Measurements from ENCODE around the gene NOTO. TPM values are rescaled to one million over a fixed set of nuclear protein-coding genes. Genes with fewer than 3 reads are reported as not detected.
"Not testable (repeated sequence)": the region's sequence is repeated elsewhere in the genome, so short reads cannot be mapped to it uniquely, and the experiment has no call there.

Gene NOTO
- total RNA-seq, 1 donor from 2014 or later = not detected

DNA sequence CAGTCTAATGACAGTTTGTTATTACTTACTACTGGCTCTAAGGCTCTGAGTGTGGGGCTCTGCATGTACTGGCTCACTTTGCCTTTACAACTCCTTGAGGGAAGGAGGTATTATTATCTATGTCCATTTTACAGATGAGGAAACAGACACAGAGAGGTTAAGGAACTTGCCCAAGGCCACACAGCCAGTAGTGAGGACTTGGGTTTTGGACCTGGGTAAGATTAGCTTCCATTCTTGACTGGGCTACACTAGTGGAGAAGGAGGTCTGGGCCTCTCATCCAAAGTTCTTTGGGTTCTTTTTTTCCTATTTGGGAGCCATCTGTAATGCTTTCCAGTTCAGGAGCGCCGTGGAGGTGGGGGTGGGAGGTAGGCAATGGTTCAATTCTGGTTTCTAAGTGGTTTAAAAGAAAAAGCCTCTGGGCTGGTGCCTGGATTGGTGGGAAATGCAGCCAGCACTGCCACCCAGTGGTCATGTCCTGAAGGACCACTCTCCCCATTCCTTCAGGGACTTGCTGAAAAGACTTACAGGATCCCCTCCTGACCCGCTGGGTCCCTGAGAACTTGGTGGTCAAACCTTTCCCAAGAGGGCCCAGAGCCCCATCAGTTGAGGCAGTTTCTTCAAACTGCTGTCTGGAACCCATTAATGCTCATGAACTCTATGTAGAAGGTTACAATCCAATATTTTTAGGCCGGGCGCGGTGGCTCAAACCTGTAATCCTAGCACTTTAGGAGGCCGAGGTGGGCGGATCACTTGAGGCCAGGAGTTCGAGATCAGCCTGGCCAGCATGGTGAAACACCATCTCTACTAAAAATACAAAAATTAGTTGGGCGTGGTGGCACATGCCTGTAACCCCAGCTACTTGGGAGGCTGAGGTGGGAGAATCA lies 38.6 kb upstream of the NOTO start:
- no peak for TF ChIP-seq EZH2phosphoT487 (IDR thresholded peaks at IDR 0.05)
- no peak for TF ChIP-seq EZH2 (IDR thresholded peaks at IDR 0.05)
- TF ChIP-seq, protein P1, sequence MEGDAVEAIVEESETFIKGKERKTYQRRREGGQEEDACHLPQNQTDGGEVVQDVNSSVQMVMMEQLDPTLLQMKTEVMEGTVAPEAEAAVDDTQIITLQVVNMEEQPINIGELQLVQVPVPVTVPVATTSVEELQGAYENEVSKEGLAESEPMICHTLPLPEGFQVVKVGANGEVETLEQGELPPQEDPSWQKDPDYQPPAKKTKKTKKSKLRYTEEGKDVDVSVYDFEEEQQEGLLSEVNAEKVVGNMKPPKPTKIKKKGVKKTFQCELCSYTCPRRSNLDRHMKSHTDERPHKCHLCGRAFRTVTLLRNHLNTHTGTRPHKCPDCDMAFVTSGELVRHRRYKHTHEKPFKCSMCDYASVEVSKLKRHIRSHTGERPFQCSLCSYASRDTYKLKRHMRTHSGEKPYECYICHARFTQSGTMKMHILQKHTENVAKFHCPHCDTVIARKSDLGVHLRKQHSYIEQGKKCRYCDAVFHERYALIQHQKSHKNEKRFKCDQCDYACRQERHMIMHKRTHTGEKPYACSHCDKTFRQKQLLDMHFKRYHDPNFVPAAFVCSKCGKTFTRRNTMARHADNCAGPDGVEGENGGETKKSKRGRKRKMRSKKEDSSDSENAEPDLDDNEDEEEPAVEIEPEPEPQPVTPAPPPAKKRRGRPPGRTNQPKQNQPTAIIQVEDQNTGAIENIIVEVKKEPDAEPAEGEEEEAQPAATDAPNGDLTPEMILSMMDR (IDR thresholded peaks at IDR 0.05) = peak; percentile 90
- peaks cover 2% of the 10 kb centered on the region for H3K27me3 Mint-ChIP-seq (ENCODE audit: insufficient read depth, low read depth)
- DNase-seq (ENCODE audit: low spot score) = peak; percentile 81
- H4K20me1 ChIP-seq (ENCODE audit: low read depth) = no peaks in the 10 kb centered on the region
- no peaks in the 10 kb centered on the region for H3K4me1 ChIP-seq
- no peaks in the 10 kb centered on the region for H3K9me3 Mint-ChIP-seq
- H3K4me3 ChIP-seq = no peak overlapping the region
- H3K36me3 ChIP-seq = no peaks in the 10 kb centered on the region
- H3K79me2 ChIP-seq (ENCODE audit: low read depth) = no peaks in the 10 kb centered on the region
- no peak overlapping the region for H3K9ac ChIP-seq
- H3K27ac ChIP-seq = no peak overlapping the region
- no peaks in the 10 kb centered on the region for H3K9me3 ChIP-seq (ENCODE audit: low read depth)
- no peaks in the 10 kb centered on the region for H3F3A ChIP-seq (ENCODE audit: low read depth)
- no peaks in the 10 kb centered on the region for H3K36me3 Mint-ChIP-seq
- H3K27me3 ChIP-seq = peaks cover 2% of the 10 kb centered on the region
- peak overlapping the region; percentile 37 for H3K27ac Mint-ChIP-seq
- H3K4me2 ChIP-seq = no peak overlapping the region
- no peak overlapping the region for H3K4me3 Mint-ChIP-seq
- H3K4me1 Mint-ChIP-seq = peaks cover 2% of the 10 kb centered on the region
- no peak overlapping the region for H2AFZ ChIP-seq (replicated peaks)

DNA sequence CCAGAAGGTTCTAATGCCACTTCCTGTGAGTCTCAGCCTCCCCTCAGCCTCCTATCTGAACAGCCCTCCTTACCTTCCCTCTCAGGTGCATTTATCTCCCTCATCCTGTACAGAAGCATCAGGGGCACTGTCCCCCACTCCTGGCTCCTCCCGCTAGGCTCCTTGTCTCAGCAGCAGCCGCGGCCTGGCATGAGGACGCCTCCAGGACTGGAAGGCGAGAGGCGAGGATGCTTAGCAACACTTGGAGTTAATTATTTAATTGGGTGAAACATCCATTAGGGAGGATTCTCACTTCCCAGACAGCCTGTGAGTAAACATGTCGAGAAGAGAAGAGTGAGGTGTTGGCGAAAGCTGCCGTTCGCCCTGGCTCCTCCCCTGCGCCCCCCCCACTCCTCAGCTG lies 36.4 kb upstream of the NOTO start:
- not testable (repeated sequence) for H4K20me1 ChIP-seq (ENCODE audit: low read depth); H3F3A ChIP-seq (ENCODE audit: low read depth); H3K4me1 ChIP-seq; H3K4me3 Mint-ChIP-seq; H3K27ac Mint-ChIP-seq; H3K4me1 Mint-ChIP-seq; H3K9me3 ChIP-seq (ENCODE audit: low read depth); DNase-seq (ENCODE audit: low spot score); H3K9ac ChIP-seq; H3K9me3 Mint-ChIP-seq; H2AFZ ChIP-seq (replicated peaks); H3K36me3 ChIP-seq; H3K4me3 ChIP-seq; H3K27me3 Mint-ChIP-seq (ENCODE audit: insufficient read depth, low read depth); H3K27ac ChIP-seq; H3K79me2 ChIP-seq (ENCODE audit: low read depth); H3K4me2 ChIP-seq; H3K27me3 ChIP-seq; H3K36me3 Mint-ChIP-seq

GRCh38 chr2:73166813-73167212 lies 35.6 kb upstream of the NOTO start:
- not testable (repeated sequence) for H3K9me3 Mint-ChIP-seq; H3K4me1 ChIP-seq; DNase-seq (ENCODE audit: low spot score); H3K9ac ChIP-seq; H2AFZ ChIP-seq (replicated peaks); H4K20me1 ChIP-seq (ENCODE audit: low read depth); H3K36me3 ChIP-seq; H3K4me1 Mint-ChIP-seq; H3K36me3 Mint-ChIP-seq; H3K9me3 ChIP-seq (ENCODE audit: low read depth); H3K27ac ChIP-seq; H3F3A ChIP-seq (ENCODE audit: low read depth); H3K27me3 Mint-ChIP-seq (ENCODE audit: insufficient read depth, low read depth); H3K27me3 ChIP-seq; H3K4me3 Mint-ChIP-seq; H3K79me2 ChIP-seq (ENCODE audit: low read depth); H3K4me2 ChIP-seq; H3K4me3 ChIP-seq; H3K27ac Mint-ChIP-seq

GRCh38 chr2:73168348-73168747 lies 34.0 kb upstream of the NOTO start:
- H3K9me3 Mint-ChIP-seq; H3K27ac ChIP-seq; H3K27me3 Mint-ChIP-seq (ENCODE audit: insufficient read depth, low read depth); DNase-seq (ENCODE audit: low spot score); H2AFZ ChIP-seq (replicated peaks); H3K27ac Mint-ChIP-seq; H3K4me3 ChIP-seq; H3K4me1 ChIP-seq; H3K4me3 Mint-ChIP-seq; H3F3A ChIP-seq (ENCODE audit: low read depth); H3K36me3 Mint-ChIP-seq; H3K4me1 Mint-ChIP-seq; H3K9ac ChIP-seq; H3K9me3 ChIP-seq (ENCODE audit: low read depth); H3K36me3 ChIP-seq; H3K79me2 ChIP-seq (ENCODE audit: low read depth); H3K4me2 ChIP-seq; H4K20me1 ChIP-seq (ENCODE audit: low read depth): not testable (repeated sequence)
- H3K27me3 ChIP-seq = peaks cover 11% of the 10 kb centered on the region

DNA sequence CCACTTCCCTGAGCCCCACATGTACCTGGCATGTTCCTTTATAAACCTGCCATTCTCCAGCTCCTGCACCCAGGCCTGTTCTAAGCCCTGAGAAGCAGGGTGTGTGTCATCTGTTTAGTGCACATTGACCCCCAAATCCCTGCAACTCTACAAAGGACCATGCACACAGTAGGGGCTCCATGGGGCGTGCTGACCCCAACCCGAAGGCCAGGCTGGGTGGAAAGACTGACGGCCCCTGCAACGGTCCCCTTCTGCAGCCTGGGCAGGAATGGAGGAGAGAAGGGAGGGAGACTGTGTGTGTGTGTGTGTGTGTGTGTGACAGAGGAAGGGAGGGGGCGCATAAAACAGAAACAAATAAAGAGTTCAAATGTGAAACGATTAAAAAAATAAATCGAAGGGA lies 32.0 kb upstream of the NOTO start:
- H3K4me3 Mint-ChIP-seq; H3K4me3 ChIP-seq; H3K9me3 ChIP-seq (ENCODE audit: low read depth); H3K79me2 ChIP-seq (ENCODE audit: low read depth); H2AFZ ChIP-seq (replicated peaks); H3K9me3 Mint-ChIP-seq; H3K27ac Mint-ChIP-seq; DNase-seq (ENCODE audit: low spot score); H3K27ac ChIP-seq; H3K4me1 ChIP-seq; H3K36me3 ChIP-seq; H4K20me1 ChIP-seq (ENCODE audit: low read depth); H3F3A ChIP-seq (ENCODE audit: low read depth); H3K4me1 Mint-ChIP-seq; H3K4me2 ChIP-seq; H3K9ac ChIP-seq; H3K36me3 Mint-ChIP-seq: not testable (repeated sequence)
- peaks cover 17% of the 10 kb centered on the region for H3K27me3 Mint-ChIP-seq (ENCODE audit: insufficient read depth, low read depth)
- peaks cover 31% of the 10 kb centered on the region for H3K27me3 ChIP-seq
